ENCODE data around the gene ADSS1.

The ADSS1 gene

GRCh38 chr14:104700225-104700651 lies 23.8 kb upstream of the ADSS1 start:
- no peak for DNase-seq (ENCODE audit: low spot score)

GRCh38 chr14:104700747-104701217 lies 23.2 kb upstream of the ADSS1 start:
- DNase-seq (ENCODE audit: low spot score) = no peak

GRCh38 chr14:104701383-104702076 lies 22.5 kb upstream of the ADSS1 start:
- no peak for DNase-seq (ENCODE audit: low spot score)

- no peak for DNase-seq (ENCODE audit: low spot score)
Measured at GRCh38 chr14:104702106-104702505, 21.9 kb upstream of the ADSS1 start.

GRCh38 chr14:104702673-104703072 lies 21.4 kb upstream of the ADSS1 start:
- no peak for DNase-seq (ENCODE audit: low spot score)

- no peak for DNase-seq (ENCODE audit: low spot score)
Measured at GRCh38 chr14:104703269-104703668, 20.8 kb upstream of the ADSS1 start.

GRCh38 chr14:104704252-104704651 lies 19.8 kb upstream of the ADSS1 start:
- no peak for DNase-seq (ENCODE audit: low spot score)

GRCh38 chr14:104705340-104706047 lies 18.5 kb upstream of the ADSS1 start:
- DNase-seq (ENCODE audit: low spot score) = no peak

GRCh38 chr14:104706733-104707607 lies 17.1 kb upstream of the ADSS1 start:
- DNase-seq (ENCODE audit: low spot score) = no peak

GRCh38 chr14:104707608-104708595 lies 16.1 kb upstream of the ADSS1 start:
- DNase-seq (ENCODE audit: low spot score) = no peak

GRCh38 chr14:104708606-104709268 lies 15.3 kb upstream of the ADSS1 start:
- peak; percentile 93 for DNase-seq (ENCODE audit: low spot score)

GRCh38 chr14:104709387-104710039 lies 14.5 kb upstream of the ADSS1 start:
- no peak for DNase-seq (ENCODE audit: low spot score)

GRCh38 chr14:104710071-104710735 lies 13.8 kb upstream of the ADSS1 start:
- no peak for DNase-seq (ENCODE audit: low spot score)

- no peak for DNase-seq (ENCODE audit: low spot score)
Measured at GRCh38 chr14:104712881-104713734, 10.9 kb upstream of the ADSS1 start.

GRCh38 chr14:104714066-104714465 lies 10.0 kb upstream of the ADSS1 start:
- DNase-seq (ENCODE audit: low spot score) = no peak

- no peak for DNase-seq (ENCODE audit: low spot score)
Measured at GRCh38 chr14:104714681-104715080, 9.3 kb upstream of the ADSS1 start.

- DNase-seq (ENCODE audit: low spot score) = no peak
Measured at GRCh38 chr14:104715416-104715815, 8.6 kb upstream of the ADSS1 start.

GRCh38 chr14:104715871-104716270 lies 8.2 kb upstream of the ADSS1 start:
- no peak for DNase-seq (ENCODE audit: low spot score)

GRCh38 chr14:104717137-104717536 lies 6.9 kb upstream of the ADSS1 start:
- DNase-seq (ENCODE audit: low spot score) = no peak

Data from AG08396 (cell line).